SU-DHL-6 (cell line): ENCODE measurements around the gene TRPM1.

ENCODE experiments used
- H2AFZ ChIP-seq: fragments of 200-600 bp; sonication (generic); 2 replicates; pipeline ENCODE4 v1.6.1; 2014; ENCODE audit warnings: low read depth, mild to moderate bottlenecking, moderate library complexity, mixed read lengths, antibody characterized with exemption, low read length; ENCODE audit not compliant: severe bottlenecking
- H3F3A ChIP-seq: fragments of 200-600 bp; shearing (Covaris generic); 2 replicates; pipeline ENCODE4 v1.6.0; 2016; ENCODE audit warnings: antibody characterized with exemption, mild to moderate bottlenecking; ENCODE audit not compliant: insufficient read depth
- H3K27ac ChIP-seq: fragments of 200-600 bp; sonication (generic); 2 replicates; pipeline ENCODE4 v1.5.1; 2016; ENCODE audit warnings: low read depth, mild to moderate bottlenecking, low read length, moderate library complexity, mixed read lengths
- H3K27me3 ChIP-seq: fragments of 200-600 bp; sonication (generic), shearing (Covaris generic); 2 replicates; pipeline ENCODE4 v1.6.0; 2014; ENCODE audit warnings: mild to moderate bottlenecking, low read length
- H3K36me3 ChIP-seq: fragments of 200-600 bp; sonication (generic); 2 replicates; pipeline ENCODE4 v1.6.1; 2014; ENCODE audit warnings: mild to moderate bottlenecking, low read length, mixed read lengths
- H3K4me2 ChIP-seq: fragments of 300-600, 200-600 bp; shearing (Covaris generic), sonication (generic); 2 replicates; pipeline ENCODE4 v1.6.0; 2014; ENCODE audit warnings: low read length, low read depth, mild to moderate bottlenecking; ENCODE audit not compliant: poor library complexity, severe bottlenecking
- H3K4me3 ChIP-seq: fragments of 200-600 bp; sonication (generic); 2 replicates; pipeline ENCODE4 v1.5.1; 2014; ENCODE audit warnings: antibody characterized with exemption, low read length, mild to moderate bottlenecking, mixed read lengths; ENCODE audit not compliant: insufficient read depth, poor library complexity, severe bottlenecking
- H3K79me2 ChIP-seq: fragments of 200-600 bp; sonication (generic); 2 replicates; pipeline ENCODE4 v1.6.1; 2014; ENCODE audit warnings: mild to moderate bottlenecking, low read length, moderate library complexity; ENCODE audit not compliant: insufficient read depth
- H3K9ac ChIP-seq: fragments of 200-600 bp; sonication (generic); 2 replicates; pipeline ENCODE4 v1.7.0; 2014; ENCODE audit warnings: mild to moderate bottlenecking, low read length
- H3K9me2 ChIP-seq: fragments of 200-600 bp; sonication (generic); replicated peaks from 2 replicates; pipeline ENCODE4 v1.6.1; 2014; ENCODE audit warnings: low read length; ENCODE audit not compliant: insufficient read depth
- H3K9me3 ChIP-seq: fragments of 200-600 bp; sonication (generic); 2 replicates; pipeline ENCODE4 v1.6.1; 2014; ENCODE audit warnings: low read length, mixed read lengths; ENCODE audit not compliant: insufficient read depth
- H4K20me1 ChIP-seq: fragments of 200-600 bp; sonication (generic); 2 replicates; pipeline ENCODE4 v1.6.1; 2014; ENCODE audit warnings: low read depth, mild to moderate bottlenecking, antibody characterized with exemption, low read length, moderate library complexity, mixed read lengths
- EZH2phosphoT487 ChIP-seq: fragments of 200-600 bp; sonication (generic), shearing (Covaris generic); conservative IDR thresholded peaks from 2 replicates; pipeline ENCODE4 v1.6.1; 2018; ENCODE audit warnings: mild to moderate bottlenecking, antibody characterized with exemption, low read length, moderate library complexity, mixed read lengths
- TF ChIP-seq, protein P1 (sequence below): fragments of 200-600 bp; sonication (generic); IDR thresholded peaks from one replicate; pipeline ENCODE4 v1.5.1; 2017; ENCODE audit warnings: antibody characterized with exemption, mild to moderate bottlenecking, low read length, moderate library complexity; ENCODE audit not compliant: insufficient read depth, poor library complexity, severe bottlenecking

Gene TRPM1

DNA sequence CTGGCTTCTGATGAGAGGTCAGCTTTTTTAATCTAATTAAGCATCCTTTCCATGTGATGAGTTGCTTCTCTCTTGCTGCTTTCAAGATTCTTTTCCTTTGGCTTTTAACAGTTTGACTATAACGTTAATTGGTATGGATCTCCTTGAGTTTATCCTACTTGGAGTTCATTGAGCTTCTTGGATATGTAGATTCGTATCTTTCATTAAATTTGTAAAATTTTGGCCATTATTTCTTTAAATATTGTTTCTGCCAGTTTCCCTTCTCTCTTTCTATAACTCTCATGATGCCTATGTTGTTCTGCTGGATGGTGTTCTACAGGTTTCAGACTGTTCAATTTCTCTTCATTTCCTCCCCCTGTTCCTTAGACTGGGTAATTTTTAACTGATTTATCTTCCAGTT, 89.1 kb downstream of the TRPM1 start:
- Histone ChIP-seq H3K9me3 (no peaks in the 10 kb centered on the region), H3K27me3 (no peaks in the 10 kb centered on the region), H3K9me2 (no peaks in the 10 kb centered on the region), H2AFZ (no peak overlapping the region), H3F3A (no peaks in the 10 kb centered on the region), H3K36me3 (no peaks in the 10 kb centered on the region), H3K79me2 (no peaks in the 10 kb centered on the region), H3K27ac (no peak overlapping the region), H3K4me3 (no peak overlapping the region), H3K9ac (no peak overlapping the region), H3K4me2 (no peak overlapping the region), H4K20me1 (no peaks in the 10 kb centered on the region)
- no peak for TF ChIP-seq EZH2phosphoT487
- TF ChIP-seq, protein P1, sequence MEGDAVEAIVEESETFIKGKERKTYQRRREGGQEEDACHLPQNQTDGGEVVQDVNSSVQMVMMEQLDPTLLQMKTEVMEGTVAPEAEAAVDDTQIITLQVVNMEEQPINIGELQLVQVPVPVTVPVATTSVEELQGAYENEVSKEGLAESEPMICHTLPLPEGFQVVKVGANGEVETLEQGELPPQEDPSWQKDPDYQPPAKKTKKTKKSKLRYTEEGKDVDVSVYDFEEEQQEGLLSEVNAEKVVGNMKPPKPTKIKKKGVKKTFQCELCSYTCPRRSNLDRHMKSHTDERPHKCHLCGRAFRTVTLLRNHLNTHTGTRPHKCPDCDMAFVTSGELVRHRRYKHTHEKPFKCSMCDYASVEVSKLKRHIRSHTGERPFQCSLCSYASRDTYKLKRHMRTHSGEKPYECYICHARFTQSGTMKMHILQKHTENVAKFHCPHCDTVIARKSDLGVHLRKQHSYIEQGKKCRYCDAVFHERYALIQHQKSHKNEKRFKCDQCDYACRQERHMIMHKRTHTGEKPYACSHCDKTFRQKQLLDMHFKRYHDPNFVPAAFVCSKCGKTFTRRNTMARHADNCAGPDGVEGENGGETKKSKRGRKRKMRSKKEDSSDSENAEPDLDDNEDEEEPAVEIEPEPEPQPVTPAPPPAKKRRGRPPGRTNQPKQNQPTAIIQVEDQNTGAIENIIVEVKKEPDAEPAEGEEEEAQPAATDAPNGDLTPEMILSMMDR: no peak

DNA sequence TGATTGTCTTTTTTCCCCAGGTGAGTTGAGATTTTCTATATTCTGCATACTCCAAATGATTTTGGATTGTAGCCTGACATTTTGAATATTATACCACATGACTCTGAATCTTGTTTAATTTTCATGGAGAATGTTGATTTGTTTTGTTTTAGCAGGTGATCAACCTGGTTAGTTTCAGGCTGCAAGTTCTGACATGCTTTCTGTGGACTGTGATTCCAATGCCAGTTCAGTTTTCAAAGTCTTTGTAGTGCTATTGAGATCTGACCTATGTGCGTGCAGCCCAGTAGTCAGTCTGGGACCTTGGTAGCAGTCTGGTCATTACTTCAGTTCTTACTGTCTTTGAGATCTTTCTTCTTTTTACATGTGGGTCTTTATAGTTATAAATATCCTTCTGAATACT, 91.5 kb downstream of the TRPM1 start:
- no peaks in the 10 kb centered on the region for H3K79me2 ChIP-seq
- H3K27ac ChIP-seq: no peak overlapping the region
- TF ChIP-seq EZH2phosphoT487: no peak
- TF ChIP-seq, protein P1: no peak
- H3K4me3 ChIP-seq: no peak overlapping the region
- H3K27me3 ChIP-seq: no peaks in the 10 kb centered on the region
- no peak overlapping the region for H3K4me2 ChIP-seq
- no peaks in the 10 kb centered on the region for H4K20me1 ChIP-seq
- no peaks in the 10 kb centered on the region for H3K36me3 ChIP-seq
- H3K9ac ChIP-seq: no peak overlapping the region
- no peaks in the 10 kb centered on the region for H3K9me3 ChIP-seq
- no peaks in the 10 kb centered on the region for H3F3A ChIP-seq
- no peaks in the 10 kb centered on the region for H3K9me2 ChIP-seq
- H2AFZ ChIP-seq: no peak overlapping the region

DNA sequence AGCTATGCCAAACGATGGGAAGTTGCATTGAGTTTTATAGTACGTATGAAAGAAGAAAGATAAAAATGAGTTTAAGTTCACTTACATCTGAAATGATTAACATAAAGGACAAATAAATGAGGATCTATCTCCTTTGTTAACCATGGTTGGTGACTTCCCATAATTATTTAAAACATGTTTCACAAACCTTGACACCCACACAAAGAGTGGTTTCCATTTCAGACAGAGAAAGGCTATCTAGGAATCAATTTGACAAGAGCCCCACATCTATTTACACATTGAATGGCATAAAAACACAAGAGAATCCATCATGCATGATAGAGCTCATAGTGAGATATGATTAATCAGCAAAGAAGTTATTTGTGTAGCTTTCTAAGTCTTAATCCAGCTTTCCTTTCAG, 95.9 kb downstream of the TRPM1 start:
- no peaks in the 10 kb centered on the region for H3K9me2 ChIP-seq
- no peak overlapping the region for H2AFZ ChIP-seq
- H3K27me3 ChIP-seq: no peaks in the 10 kb centered on the region
- no peaks in the 10 kb centered on the region for H3K9me3 ChIP-seq
- no peaks in the 10 kb centered on the region for H3K79me2 ChIP-seq
- TF ChIP-seq, protein P1: no peak
- TF ChIP-seq EZH2phosphoT487: no peak
- no peaks in the 10 kb centered on the region for H3K36me3 ChIP-seq
- no peak overlapping the region for H3K4me3 ChIP-seq
- no peaks in the 10 kb centered on the region for H4K20me1 ChIP-seq
- no peak overlapping the region for H3K4me2 ChIP-seq
- H3F3A ChIP-seq: peaks cover 6% of the 10 kb centered on the region; the same call in 1 of the 2 replicates
- no peak overlapping the region for H3K9ac ChIP-seq
- no peak overlapping the region for H3K27ac ChIP-seq
